Measurements from ENCODE around the gene KRT15. TPM values are rescaled to one million over a fixed set of nuclear protein-coding genes. Genes with fewer than 3 reads are reported as not detected.
"Not testable (repeated sequence)": the region's sequence is repeated elsewhere in the genome, so short reads cannot be mapped to it uniquely, and the experiment has no call there.

Gene KRT15
- total RNA-seq, 1 donor from 2014 or later = 0.32 TPM

DNA sequence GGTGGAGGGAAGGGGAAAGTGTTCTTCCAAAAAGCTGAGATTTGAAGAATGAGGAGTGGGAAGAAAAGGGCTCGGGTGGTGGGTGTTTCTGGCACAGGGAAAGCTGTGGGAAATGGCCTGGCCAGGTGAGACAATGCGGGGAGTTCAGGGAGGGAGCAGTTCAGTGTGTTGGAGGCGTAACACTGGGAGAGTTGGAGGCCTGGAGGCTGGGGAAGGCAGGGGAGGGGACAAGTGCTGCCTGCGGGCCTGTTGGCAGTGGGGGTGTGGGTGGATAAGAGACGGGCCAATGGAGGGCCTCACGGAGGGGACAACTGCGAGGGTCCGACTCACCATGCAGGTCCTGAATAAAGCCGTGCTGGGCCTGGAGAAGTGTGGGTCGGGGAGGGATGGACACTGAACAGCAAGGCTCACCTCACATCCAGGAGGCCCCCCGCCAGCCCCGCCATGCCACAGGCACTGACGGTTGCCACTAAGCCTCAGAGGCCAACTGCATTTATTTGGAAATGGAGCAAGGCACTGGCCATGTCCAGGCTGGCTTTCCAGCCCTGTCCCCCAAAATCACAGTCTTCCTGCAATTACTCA, 27.2 kb upstream of the KRT15 start:
- no peak for DNase-seq
- no peak for ATAC-seq
- intact Hi-C loops (cut with micrococcal nuclease) = loop anchor here (10.0 kb wide), 1 partner anchor 99 kb away; no protein-coding TSS in a partner anchor

DNA sequence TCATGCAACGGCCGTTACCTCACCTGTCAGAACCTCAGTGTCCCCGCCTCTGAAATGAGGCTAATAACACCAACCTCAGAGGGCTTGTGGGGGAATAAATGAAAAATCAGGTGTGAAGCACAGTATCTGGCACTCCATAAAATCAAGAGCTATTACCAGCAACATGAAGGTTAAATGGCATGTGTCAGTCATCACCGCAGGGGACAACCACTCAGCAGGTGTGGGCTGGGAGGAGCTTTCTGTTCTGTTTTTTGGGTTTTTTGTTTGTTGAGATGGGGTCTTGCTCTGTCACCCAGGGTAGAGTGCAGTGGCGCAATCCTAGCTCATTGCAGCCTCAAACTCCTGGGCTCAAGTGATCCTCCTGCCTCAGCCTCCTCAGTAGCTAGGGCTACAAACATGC, 26.2 kb upstream of the KRT15 start:
- intact Hi-C loops (cut with micrococcal nuclease) = loop anchor here (10.0 kb wide), 1 partner anchor 100 kb away; no protein-coding TSS in a partner anchor
- DNase-seq (no peak), ATAC-seq (no peak)

DNA sequence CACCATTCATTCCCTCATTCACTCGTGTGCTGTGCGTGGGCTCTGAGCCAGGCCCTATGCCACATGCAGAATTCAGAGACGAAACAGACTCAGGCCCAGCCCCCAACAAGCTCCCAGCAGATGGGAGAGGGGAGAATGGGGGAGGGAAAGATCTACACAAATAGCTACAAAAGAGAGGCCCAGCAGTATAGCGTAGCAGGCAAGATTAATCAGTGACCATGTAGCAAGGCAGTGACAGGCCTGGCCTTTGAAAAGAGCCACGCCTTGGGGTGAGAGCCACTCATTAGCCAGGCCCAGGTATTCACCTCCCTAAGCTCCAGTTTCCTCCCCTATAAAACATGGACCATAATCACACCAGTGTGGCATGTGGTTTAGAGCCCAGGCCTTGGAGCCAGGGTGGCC, 25.8 kb upstream of the KRT15 start:
- ATAC-seq = no peak
- intact Hi-C loops (cut with micrococcal nuclease) = loop anchor here (10.0 kb wide), 1 partner anchor 100 kb away; no protein-coding TSS in a partner anchor
- no peak for DNase-seq

DNA sequence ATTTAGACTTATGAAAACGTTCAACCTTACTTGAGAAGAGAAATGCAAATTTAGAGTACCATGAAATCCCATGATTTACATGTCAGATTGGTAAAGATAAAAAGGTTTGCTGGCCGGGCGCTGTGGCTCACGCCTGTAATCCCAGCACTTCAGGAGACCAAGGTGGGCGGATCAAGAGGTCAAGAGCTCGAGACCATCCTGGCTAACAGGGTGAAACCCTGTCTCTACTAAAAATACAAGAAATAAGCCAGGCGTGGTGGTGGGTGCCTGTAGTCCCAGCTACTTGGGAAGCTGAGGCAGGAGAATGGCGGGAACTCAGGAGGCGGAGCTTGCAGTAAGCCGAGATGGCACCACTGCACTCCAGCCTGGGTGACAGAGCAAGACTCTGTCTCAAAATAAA, 24.1 kb upstream of the KRT15 start:
- ATAC-seq, DNase-seq: not testable (repeated sequence)
- intact Hi-C loops (cut with micrococcal nuclease) = loop anchor here (10.0 kb wide), 1 partner anchor 102 kb away; no protein-coding TSS in a partner anchor

DNA sequence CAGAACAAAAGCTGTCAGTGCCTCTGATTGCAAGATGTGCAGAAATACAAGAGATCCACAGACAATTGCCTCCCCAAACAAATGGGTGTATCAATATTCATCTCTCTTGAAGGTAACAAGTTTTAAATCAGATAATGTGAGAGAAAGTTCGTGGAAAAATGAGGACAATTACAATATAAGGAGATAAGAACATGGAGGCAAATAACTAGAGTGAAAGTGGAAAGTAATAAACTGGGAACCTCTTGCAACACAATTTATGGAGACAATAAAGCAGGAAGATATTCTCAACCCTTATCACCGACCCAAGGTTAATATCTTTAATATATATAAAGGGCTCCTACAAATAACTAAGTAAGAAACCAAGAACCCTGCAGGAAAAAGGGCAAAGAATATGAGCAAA, 23.7 kb upstream of the KRT15 start:
- intact Hi-C loops (cut with micrococcal nuclease) = loop anchor here (10.0 kb wide), 1 partner anchor 102 kb away; no protein-coding TSS in a partner anchor
- ATAC-seq (no peak), DNase-seq (no peak)

DNA sequence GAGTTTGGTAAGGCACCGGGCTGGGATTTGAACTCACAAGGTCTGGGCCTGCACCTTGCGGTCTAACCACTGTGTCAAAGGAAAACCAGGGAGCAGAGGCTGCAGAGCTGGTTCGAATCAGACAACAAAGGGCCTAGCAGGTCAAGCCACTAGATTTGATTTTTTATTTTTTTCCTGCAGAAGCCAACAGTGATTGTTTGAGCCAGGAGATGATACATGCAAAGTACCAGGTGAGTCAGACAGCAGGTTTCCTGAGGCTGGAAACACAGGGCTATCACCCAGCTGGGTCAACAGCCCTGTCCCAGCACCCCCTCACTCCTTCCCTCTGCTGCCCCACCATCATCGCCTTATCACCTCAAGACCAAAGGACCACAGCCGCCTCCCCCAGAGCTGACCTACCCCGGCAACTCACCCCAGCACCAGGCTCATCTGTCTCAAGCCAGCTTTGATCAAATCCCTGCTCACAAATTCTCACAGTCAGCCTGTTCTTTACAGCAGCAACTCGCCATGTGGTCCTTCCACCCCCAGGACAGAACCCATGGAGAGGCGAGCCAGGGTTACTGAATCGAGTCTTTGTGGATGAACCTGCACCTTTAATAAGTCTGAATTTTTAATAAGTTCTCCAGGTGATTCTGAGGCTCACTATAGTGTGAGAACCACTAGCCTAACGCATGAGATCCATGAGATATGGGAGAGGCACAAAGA, 22.4 kb upstream of the KRT15 start:
- ATAC-seq = no peak
- intact Hi-C loops (cut with micrococcal nuclease) = loop anchor here (10.0 kb wide), 1 partner anchor 104 kb away; no protein-coding TSS in a partner anchor
- DNase-seq = no peak

DNA sequence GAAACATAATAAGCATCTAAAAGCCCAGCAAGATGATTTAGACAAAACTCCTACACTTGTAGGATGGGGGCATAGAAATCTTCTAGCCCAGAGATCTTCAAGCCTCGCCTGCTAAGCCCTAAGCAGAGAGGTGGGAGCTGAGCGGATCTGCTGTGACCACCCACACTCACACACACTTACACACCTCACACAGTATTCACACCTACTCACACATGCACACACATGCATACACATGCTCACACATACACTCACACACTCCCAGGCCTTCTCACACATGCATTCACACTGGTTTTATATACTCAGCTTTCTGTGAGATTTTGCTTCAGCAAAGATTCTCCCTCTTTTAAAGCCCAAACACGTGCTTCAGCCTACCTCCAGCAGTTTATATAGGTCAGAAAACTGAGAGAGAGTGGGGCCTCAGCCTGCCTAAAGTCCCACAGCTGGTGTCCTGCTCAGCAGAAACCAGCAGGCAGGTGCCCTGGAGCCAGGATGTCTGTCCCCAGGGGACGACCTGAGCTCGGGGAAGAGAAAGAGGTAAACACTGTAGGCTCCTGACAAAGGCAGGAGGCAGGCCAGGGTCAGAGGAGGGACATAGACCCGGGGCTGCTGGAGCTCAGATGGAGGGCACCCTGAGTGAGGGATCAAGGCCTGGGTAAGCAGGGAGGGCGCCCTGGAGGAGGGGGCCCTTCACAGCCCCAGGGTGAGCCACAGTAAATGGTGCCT, 21.4 kb upstream of the KRT15 start:
- DNase-seq (no peak), ATAC-seq (no peak)
- intact Hi-C loops (cut with micrococcal nuclease) = loop anchor here (10.0 kb wide), 1 partner anchor 105 kb away; no protein-coding TSS in a partner anchor

DNA sequence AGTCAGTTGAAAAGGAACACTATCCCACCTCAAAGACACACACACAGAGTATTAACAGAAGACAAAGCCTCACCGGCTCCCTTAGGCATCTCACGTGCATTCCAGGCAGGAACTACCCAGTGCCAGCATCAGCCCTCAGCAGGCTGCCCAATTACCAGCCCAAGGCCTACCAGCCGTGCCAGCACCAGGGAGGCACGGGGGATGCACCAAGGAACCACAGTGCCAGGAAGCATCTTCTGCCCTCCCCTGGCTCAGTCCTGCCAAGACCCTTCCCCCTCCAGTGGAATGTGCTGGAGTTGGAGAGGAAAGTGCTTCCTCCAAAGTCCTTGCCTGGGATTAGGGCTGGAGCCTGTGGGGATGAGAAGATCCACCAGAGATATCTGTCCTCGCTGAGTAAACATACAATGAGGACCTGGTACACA, 20.4 kb upstream of the KRT15 start:
- intact Hi-C loops (cut with micrococcal nuclease) = no loop called here
- DNase-seq (no peak), ATAC-seq (no peak)

DNA sequence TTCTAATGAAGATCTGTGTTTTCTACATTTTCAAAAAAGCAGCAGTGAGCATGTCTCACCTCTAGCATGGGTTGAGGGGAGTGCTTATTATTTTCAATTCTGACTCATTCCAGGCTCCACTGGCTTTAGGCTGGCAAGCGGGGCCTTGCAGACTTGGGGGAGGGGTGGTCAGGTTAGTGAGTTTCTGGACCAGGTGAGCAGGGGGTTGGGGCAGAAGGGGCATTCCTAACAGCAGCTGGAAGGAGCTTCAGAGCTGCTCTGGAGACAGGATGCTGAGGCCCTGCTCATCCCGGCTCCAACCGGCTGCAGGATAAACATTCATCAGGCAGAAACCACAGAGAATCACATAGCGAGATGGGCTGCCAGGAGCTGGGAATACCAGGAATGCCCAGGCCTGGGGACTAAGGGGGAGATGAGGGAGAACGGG, 19.9 kb upstream of the KRT15 start:
- intact Hi-C loops (cut with micrococcal nuclease) = no loop called here
- ATAC-seq = no peak
- no peak for DNase-seq

DNA sequence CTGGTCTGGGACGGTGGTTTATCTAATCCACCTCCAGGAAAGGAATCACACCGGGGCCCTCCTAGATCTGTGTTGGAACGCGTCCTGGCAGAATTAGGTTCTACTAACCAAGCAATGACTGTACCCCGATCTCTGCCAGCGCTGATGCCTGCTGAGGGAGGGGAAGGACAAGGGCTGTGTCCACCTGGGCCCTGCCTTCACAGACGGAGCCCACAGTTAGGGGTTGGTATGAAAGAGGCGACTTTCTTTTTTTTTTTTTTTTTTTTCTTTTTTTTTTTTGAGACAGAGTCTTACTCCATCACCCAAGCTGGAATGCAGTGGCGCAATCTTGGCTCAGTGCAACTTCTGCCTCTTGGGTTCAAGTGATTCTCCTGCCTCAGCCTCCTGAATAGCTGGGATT, 19.3 kb upstream of the KRT15 start:
- intact Hi-C loops (cut with micrococcal nuclease) = no loop called here
- DNase-seq (no peak), ATAC-seq (no peak)

DNA sequence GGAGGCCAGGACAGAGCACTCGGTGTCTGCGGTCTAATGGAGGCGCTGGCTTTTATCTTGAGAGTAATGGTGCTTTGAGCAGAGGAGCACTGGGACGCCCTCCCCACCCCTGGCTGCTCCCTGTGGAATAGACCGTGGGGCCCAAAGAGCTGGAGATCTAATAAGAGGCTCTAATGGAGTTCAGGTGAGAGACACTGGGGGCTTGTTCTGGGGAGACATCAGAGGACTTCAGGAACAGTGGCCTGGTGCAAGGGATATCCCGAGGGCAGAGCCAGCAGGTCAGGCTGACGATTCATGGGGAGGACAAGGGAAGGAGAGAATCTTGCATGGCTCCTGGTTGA, 18.9 kb upstream of the KRT15 start:
- intact Hi-C loops (cut with micrococcal nuclease) = no loop called here
- DNase-seq (no peak), ATAC-seq (no peak)

DNA sequence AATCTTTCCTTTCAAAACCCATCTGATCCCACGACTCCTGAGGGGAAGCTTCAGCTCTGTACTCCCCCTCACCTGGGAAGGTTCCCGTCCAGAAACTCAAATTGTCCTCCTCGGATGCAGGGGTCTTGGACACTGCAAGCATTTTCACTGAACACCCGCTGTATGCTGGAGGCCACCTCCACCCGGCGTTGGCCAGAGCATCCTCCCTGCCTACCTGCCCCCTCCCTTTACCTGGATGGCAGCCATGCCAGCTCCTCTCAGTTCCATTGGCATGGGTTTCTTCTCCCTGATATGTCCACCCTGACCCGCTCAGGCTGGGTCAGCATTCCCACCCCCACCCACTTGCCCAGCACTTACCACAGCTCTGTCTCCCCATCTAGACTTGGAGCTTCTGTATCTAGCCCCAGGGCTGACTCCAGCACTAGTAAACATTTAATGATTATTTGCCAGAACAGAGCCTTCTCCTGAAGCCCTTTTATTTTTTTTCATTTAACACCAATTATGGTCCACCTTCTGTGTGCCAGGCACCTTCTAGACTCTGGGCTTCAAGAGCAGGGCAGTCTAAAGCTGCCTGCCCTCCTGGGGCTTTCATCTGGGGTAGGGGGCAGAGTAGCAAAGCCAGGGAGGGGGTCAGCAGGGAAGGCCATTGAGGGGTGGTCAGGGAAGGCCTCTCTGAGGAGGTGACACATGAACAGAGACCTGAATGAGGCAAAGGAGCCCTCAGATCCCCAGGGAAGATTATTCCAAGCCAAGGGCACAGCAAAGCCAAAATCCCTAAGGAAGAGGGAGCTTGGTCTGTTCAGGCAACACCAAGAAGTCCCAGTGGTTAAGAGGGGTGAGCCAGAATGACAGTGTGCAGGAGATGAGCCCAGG, 18.3 kb upstream of the KRT15 start:
- DNase-seq (no peak), ATAC-seq (no peak)
- intact Hi-C loops (cut with micrococcal nuclease) = no loop called here

DNA sequence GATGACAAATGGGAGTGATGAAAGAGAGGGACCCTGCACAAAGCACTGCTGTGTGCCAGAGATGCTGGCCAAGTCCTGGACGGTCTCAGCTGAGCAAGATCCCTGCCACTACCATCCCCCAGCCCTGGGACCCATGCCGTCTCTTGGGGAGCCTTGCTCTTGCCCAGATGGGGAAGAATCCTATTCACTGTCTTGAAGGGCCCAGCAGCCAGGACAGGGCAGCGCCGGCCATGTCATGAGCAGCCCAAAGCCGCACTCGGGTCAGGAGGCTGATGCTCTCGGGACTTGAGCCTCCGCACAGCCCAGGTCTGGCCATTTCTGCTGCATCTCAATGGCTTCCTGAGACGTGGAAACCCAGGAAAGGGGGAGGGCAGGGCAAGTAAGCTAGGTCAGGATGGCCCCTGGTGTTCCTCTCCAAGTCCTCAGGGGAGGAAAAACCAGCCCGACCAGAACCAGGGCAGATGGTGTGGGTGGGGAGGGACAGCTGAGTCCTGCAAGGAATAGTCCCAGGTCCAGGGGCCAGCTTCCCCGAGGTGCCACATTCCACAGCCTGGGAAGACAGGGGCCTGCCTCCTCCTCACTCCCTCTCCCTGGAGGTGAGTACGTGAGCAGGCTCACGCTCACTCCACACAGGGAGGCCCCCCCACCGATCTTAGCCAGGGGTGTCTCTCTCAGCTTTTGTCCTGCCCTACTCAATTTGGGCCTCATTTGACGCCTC, 17.2 kb upstream of the KRT15 start:
- no peak for DNase-seq
- intact Hi-C loops (cut with micrococcal nuclease) = no loop called here
- no peak for ATAC-seq

DNA sequence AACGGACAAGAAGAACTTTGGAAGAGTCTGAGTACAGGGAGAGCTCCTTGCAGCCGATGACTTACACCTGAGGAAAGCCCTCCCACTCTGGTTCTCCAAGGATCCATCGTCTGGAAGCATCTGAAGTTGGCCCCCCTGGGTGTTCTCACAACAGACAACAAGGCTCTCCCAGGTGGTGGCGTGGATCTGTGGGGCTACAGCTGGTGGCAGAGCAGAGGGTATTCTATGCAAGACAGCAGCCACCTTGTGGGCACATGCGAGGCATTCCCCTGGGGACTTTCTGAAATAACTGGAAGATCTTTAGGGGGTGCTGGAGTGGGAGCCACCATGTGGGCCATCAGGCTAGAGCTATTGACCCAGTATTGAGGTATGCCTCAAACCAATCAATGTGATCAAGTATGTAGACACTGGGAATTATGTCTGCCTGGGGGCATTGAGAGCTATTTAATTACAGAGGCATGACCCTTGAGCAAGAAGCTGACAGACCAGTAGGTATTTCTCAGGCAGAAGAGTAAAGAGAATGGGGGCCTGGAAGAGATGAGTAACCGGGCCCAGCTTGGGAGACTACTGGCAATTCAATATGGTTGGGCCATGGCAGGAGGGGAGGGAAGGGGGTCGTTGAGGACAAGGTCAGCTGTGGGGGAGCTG, 16.3 kb upstream of the KRT15 start:
- intact Hi-C loops (cut with micrococcal nuclease) = no loop called here
- DNase-seq (no peak), ATAC-seq (no peak)

DNA sequence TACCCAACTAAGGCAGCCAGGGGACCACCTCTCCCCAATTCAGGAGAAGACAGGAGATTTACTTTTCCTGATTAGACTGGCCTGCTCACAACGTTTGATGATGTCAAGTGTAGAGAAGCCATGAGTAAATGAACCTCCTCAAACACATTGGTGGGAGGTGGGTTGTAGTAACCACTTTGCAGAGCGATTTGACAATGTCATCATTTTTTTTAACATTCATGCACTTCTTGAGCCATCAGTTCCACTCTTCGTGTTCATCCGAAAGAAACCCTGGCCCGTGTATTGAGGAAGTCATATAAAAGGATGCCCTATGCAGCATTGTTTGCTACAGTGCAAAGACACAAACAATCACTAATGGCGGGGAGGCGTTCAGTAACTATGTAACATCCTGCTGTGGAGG, 14.9 kb upstream of the KRT15 start:
- intact Hi-C loops (cut with micrococcal nuclease) = no loop called here
- ATAC-seq (no peak), DNase-seq (no peak)

DNA sequence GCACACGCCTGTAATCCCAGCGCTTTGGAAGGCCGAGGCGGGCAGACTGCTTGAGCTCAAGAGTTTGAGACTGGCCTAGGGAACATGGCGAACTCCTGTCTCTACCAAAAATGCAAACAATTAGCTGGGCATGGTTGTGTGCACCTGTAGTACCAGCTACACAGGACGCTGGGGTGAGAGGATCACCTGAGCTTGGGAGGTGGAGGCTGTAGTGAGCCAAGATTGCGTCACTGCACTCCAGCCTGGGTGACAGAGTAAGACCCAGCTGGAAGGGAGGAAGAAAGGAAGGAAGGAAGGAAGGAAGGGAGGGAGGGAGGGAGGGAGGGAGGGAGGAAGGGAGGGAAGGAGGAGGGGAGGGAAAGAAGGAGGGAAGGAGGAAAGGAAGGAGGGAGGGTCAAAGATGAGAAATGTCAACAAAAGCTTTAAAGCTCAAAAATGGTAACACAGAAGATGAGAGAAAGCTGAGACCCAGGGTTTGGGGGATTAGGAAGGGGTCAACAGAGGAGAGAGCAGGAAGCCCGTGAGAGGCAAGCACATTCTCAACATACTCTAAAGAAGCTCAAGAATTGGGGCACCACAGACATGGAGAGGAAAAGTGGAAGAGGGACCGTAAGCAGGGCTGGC, 14.4 kb upstream of the KRT15 start:
- intact Hi-C loops (cut with micrococcal nuclease) = no loop called here
- ATAC-seq = no peak
- no peak for DNase-seq

DNA sequence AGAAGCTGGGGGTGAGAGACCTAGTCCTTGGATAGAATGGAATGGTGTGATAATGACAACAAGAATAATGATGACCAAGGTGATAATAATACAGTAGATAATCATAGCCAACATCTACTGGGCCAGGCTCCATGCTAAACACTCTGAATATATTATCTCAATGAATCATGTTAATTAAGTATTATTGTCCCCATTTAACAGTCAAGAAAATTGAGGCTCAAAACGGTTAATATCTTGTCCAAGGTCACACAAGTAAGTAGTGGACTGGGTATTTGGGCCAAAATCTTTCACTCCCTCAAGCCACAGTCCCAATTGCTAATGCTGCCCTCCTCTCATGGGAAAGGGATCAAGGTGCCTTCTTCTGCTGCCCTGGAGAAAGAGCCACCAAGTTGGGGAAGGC, 13.3 kb upstream of the KRT15 start:
- intact Hi-C loops (cut with micrococcal nuclease) = no loop called here
- no peak for DNase-seq
- ATAC-seq = no peak
